Astrocyte of the cerebellum (primary cell): Measurements from ENCODE around the gene ABCF3.

Source experiments
- DNase-seq: peaks from one replicate; pipeline ENCODE4 v3.0.0-alpha.2; 2011; ENCODE audit warnings: low read depth
- H3K4me3 ChIP-seq: 2 replicates; pipeline ENCODE4 v1.5.1; 2011; ENCODE audit warnings: mild to moderate bottlenecking, low read depth, low read length, moderate library complexity
- CTCF ChIP-seq: IDR thresholded peaks from 2 replicates; pipeline ENCODE4 v1.5.1; 2012; ENCODE audit warnings: low read length, low read depth, moderate library complexity, mild to moderate bottlenecking; ENCODE audit errors: missing control alignments
- in situ Hi-C: cut with HindIII; loops from 2 replicates; pipeline ENCODE4 v1.10.0; 2017; ENCODE audit warnings: low sequenced_read_pairs

ABCF3 gene

GRCh38 chr3:184193991-184194539 lies 8.1 kb downstream of the ABCF3 start:
- in situ Hi-C loops: no loop called here
- H3K4me3 ChIP-seq: no peak overlapping the region
- TF ChIP-seq CTCF: no peak
- DNase-seq: no peak

GRCh38 chr3:184196536-184196935 lies 10.5 kb downstream of the ABCF3 start:
- H3K4me3 ChIP-seq: no peak overlapping the region
- in situ Hi-C loops: no loop called here
- DNase-seq: no peak
- TF ChIP-seq CTCF: no peak

GRCh38 chr3:184198509-184198908 lies 12.5 kb downstream of the ABCF3 start:
- no peak for DNase-seq
- no peak for TF ChIP-seq CTCF
- H3K4me3 ChIP-seq: no peak overlapping the region
- in situ Hi-C loops: no loop called here

- no peak for DNase-seq
- no peak overlapping the region for H3K4me3 ChIP-seq
- in situ Hi-C loops: no loop called here
- no peak for TF ChIP-seq CTCF
Measured at GRCh38 chr3:184200825-184201224, 14.8 kb downstream of the ABCF3 start.

GRCh38 chr3:184203526-184203925 lies 17.5 kb downstream of the ABCF3 start:
- DNase-seq: no peak
- in situ Hi-C loops: no loop called here
- TF ChIP-seq CTCF: no peak
- H3K4me3 ChIP-seq: no peak overlapping the region

GRCh38 chr3:184209146-184209923 lies 23.3 kb downstream of the ABCF3 start:
- no peak for TF ChIP-seq CTCF
- H3K4me3 ChIP-seq: no peak overlapping the region
- no peak for DNase-seq
- in situ Hi-C loops: no loop called here
